Dedifferentiated amniotic fluid mesenchymal stem cell (primary cell): ENCODE results near the gene PPP1R12C.
"Not testable (repeated sequence)": the region's sequence is repeated elsewhere in the genome, so short reads cannot be mapped to it uniquely, and the experiment has no call there.

Experiments used
- DNase-seq: peaks from one replicate; pipeline ENCODE4 v3.0.0-alpha.2; 2016; ENCODE audit errors: extremely low spot score

Gene PPP1R12C

GRCh38 chr19:55076321-55076720 lies 41.1 kb downstream of the PPP1R12C start:
- no peak for DNase-seq

DNA sequence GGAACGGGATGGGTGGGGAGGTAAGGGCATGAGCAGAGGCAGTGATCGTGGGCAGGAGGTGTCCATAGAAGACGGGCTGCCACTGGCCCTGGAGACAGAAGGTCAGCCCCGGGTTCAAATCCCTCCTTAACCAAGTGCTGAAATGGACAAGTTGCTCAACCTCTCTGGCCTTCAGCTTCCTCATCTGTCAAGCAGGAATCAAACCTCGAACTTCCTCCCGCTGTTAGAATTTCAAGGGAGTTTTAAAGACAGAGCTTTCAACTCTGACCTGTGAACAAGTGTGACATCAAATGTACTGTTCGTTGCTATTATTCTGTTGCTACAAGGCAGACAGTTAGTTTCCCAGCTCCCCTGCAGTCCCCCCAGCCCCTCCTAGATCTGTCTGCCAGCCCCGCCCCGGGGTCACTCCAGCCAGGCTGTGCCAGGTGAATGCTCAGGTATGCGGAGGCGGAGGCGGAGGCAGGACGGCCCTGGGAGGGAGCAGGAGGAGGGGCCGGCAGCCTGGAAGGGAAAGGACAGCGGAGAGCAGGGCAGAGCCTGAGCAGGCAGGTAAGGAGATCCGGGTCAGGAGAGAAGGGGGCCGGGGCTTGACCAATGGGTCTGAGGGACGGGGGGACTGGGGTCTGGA lies 42.0 kb downstream of the PPP1R12C start, which contains the start of gene EPS8L1:
Gene EPS8L1 (plus strand): TSS at position 499 of the 628 bp plus-strand sequence. CDS start 576 bp downstream, outside the sequence.
- no peak for DNase-seq

DNA sequence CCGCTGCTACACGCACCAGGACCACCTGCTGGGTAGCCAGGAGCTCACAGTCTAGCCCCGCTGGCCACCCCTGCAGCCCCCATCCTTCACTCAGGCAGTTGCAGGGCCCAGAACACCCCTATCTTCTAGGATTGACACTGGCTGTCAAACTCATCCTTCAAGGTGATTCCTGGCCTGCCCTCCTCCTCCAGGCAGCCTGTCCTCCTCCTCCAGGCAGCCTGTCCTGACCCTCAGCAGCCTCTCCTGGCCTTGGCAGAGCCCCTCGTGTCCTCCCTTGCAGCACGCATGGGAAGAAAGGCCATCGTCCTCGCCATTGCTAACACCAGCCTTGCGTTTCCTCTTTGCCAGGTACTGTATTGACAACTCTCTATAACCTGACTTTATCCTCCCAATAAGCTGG lies 45.5 kb downstream of the PPP1R12C start:
- no peak for DNase-seq

DNA sequence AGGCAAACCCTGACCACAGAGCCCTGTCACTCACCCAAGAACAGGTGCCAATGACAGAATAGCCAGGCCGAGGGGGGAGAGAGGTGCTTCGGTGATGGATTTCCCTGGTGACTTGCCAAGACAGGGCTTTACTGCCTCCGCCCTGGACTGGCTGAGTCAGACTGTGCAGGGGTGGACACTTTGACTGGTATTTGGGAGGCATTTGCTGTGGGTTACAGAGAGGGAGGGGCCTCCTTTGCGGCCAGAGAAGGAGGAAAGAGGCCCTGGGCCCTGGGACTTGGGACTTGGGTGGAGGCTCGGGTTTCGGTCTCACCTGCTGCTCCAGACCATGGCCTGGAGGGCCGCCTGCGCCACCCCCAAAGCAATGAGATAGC lies 46.3 kb downstream of the PPP1R12C start:
- DNase-seq: no peak

- no peak for DNase-seq
Observed at GRCh38 chr19:55070466-55071128, 46.8 kb downstream of the PPP1R12C start.

- DNase-seq: no peak
Observed at GRCh38 chr19:55069865-55070197, 47.6 kb downstream of the PPP1R12C start.

DNA sequence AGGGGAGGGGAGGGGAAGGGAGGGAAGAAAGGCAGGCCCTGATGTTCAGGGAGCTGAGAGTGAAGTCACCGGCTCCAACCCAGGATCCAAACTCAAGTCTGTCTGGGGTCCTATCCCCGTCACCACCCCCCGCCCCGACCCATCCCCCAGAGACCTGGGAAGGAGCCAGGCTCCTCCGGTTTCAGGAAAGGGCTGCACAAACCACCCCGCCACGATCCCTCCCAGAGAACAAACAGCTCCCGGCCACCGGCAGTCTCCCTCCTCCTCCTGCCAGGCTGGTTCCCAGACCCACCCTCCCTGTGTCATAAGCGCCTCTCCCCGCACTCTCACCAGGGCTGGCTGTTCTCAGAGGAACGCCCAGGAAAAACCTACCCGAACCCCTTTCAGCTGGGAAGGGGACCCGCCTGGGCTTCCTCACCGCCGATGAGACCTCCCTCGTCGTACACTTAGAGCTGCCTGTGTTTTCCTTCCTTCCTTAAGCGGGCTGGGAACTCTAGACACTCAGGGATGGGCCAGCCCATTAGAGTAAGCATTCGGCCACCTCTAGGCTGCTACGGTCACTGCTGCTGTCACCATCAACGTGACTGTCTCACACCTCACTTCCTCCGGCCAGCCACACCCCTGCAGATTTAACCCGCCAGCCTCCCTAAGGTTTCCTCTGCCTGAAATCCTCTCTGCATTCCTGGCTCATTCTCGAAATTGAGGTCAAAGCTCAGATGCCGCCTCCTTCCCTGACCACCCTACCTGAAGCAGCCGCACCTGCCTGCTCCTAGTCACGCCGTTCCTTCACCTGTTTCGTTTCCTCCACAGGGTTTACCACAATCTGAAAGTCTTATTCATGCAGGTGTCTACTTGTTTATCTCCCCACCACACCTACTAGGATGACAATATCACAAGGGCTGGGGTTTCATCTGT lies 48.2 kb downstream of the PPP1R12C start:
- no peak for DNase-seq

DNA sequence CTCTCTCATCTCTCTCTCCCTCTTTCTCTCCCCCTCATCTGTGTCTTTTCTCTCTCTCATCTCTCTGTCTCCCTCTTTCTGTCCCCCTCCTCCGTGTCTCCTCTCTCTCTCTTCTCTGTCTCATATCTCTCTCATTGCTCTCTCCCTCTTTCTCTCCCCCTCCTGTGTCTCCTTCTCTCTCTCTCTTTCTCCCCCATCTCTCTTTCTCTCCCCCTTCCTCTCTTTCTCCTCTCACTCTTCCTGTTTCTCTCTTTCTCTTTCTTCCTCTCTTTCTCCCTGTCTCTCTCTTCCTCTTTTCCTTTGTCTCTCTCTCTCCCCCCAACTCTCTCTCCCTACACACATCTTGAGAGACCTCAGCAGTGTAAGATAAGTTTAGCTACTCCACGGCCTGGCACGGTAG lies 49.6 kb downstream of the PPP1R12C start:
- no peak for DNase-seq

GRCh38 chr19:55066107-55066709 lies 51.2 kb downstream of the PPP1R12C start:
- DNase-seq: no peak

- not testable (repeated sequence) for DNase-seq
Observed at GRCh38 chr19:55065516-55065915, 51.9 kb downstream of the PPP1R12C start.

DNA sequence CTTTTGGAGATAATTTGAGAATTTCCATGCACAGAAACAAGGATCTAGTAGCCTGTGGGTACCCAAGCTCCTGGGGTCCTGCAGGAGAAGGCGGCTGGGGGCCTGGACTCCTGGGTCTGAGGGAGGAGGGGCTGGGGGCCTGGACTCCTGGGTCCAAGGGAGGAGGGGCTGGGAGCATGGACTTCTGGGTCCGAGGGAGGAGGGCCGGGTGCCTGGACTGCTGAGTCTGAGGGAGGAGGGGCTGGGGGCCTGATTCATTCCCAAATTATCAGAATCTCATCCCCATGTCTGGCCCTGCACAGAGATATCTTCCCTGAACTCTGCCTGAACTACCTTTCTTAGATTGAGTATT lies 54.0 kb downstream of the PPP1R12C start:
- DNase-seq: no peak

DNA sequence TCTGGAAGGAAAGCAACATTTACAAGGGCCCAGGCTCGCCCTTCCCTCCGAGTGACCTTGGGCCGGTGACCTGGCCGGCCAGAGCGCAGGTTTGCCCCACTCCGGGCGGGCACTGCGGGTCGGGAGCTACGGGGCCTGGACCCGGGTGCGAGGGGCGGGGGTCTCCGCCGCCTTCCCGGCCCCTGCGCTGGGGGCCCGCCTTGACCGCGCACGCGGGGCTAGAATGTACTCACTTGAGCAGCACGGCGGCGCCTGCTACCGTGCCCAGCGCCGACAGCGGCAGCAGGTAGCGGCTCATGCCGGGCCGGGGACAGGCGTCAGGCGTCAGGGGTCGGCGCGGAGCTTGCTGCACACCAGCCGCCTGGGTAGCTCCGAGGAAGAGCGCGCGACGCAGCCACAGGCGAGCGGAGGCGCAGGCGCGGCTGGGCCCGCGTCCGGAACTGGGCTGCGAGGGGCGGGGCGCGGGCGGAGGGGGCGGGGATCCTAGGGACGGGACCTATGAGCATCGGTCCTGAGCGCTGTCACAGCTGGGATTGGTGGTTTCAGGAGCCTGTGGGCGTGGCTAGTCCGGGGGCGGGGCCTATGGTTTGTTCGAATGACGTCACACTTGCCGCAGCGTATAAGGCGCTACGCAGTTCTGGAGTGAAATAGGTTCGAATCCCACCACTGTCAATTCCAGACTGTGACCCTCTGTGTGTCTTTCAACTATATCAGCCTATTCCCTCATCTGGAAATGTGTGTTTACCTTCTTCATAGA lies 54.5 kb downstream of the PPP1R12C start, which contains the start of gene RDH13:
Gene RDH13 (minus strand): TSS at position 414 of the 757 bp plus-strand sequence. CDS start 116 bp downstream, at position 298.
- peak; percentile 96 for DNase-seq

- not testable (repeated sequence) for DNase-seq
Observed at GRCh38 chr19:55060287-55060686, 57.1 kb downstream of the PPP1R12C start.

DNA sequence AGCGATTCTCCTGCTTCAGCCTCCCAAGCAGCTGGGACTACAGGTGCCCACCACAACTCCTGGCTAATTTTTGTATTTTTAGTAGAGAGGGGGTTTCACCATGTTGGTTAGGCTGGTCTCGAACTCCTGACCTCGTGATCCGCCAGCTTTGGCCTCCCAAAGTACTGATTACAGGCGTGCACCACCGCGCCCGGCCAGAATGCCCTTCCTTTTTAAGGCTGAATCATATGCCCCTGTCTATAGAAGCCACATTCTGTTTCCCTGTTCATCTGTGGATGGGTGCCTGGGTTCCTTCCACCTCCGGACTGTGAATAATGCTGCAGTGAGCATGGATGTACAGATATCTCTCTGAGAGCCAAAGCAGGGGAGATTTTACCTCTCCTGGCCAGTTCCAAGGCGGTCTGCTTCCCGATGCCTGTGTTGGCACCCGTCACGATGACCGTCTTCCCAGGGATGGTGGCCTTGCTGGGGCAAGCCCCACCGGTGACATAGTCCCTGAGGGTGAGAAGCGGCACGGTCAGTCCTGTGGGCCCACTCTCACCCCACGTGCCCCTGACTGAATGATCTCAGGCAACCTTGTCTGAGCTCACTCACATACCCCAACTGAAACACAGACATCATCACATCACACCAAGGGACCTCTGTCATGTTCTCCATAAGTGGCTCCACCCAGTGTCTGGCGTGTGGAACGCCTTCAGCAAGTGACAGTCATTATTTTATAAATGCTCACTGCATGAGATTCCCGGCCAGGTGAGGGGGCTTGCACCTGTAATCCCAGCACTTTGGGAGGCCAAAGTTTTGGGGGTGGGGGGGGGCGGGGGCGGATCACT lies 58.4 kb downstream of the PPP1R12C start:
- no peak for DNase-seq

DNA sequence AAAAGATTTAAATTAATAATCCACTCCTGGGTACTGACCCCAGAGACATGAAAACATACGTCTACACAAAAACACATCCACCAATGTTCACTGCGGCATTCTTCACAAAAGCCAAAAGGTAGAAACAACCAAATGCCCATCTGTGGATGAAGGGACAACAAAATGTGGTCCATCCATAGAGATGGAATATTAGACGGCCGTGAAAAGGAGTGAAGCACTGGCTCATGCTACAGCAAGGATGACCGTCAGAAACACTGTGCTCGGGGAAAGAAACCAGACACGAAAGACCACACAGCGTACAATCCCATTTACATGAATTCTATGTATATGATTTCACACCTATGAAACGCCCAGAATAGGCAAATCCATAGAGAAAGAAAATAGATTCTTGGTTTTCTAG lies 60.6 kb downstream of the PPP1R12C start:
- no peak for DNase-seq

- no peak for DNase-seq
Observed at GRCh38 chr19:55053735-55054134, 63.7 kb downstream of the PPP1R12C start.

DNA sequence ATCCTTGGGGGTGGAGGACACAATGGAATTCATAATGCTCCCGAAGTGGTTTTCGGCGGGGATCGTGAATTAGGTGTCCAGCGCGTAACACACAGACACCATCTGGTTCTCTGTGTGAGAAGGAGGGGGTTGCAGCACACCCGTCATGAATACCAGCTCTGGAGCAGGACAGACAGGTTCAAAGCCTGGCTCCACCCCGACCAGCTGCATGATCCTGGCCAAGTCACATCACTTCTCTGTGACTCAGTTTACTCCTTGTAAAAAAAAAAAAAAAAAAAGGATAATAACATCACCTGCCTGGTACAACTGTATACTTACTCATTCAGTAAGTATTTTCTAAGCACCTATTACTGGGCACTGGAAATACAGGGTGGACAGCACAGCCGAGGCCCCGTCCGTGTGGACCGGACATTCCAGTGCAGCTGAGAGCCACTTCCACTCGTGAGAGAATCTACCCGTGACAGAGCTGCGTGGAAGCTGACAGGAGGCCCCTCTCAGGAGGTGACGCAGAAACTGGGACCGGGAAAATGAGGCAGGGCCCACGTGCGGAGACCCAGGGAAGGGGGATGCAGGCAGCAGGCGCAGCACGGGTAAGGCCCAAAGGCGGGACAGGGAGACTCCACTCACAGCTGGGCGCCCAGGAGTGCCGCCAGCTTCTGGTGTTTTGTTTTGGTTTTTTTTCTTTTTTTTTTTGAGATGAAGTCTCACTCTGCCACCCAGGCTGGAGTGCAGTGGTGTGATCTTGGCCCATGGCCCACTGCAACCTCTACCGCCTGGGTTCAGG lies 66.5 kb downstream of the PPP1R12C start:
- no peak for DNase-seq

DNA sequence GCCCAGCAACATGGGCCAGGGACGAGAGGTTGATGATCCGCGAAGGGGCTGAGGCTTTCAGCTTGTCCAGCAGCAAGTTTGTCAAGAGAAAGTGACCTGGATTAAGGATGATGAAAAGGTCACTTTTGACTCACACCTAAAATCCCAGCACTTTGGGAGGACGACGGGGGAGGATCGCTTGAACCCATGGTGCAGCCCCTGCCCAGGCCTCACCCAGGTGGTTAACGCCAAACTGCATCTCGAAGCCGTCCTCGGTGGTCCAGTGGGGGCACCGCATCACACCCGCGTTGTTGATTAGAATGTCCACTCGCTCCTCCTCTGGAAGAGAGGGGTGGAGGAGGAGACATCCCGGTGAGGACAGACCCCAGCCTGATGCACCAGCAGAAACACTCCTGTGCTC lies 69.0 kb downstream of the PPP1R12C start:
- no peak for DNase-seq

DNA sequence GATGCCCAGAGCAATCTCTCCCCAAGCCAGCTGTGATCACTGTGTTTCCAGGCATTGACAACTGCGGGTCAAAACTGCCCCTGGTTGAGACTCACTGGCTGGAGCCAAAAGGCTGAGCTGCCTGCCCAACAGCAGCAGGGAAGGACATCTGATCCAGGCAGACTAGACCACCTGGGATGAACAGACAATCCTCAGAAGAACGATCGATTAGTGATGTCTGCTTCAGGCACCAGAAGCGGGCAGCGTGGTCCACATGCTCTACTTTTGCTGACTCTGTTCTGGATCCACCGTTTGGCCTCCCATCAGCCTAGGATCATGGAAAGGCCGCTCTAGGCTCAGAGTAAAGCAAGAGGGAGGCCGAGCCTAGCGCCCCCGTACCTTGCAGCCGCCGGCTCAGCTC lies 69.5 kb downstream of the PPP1R12C start:
- no peak for DNase-seq
